HG03045 (cell line): Measurements from ENCODE around the gene MSI2.

Experiments
- ATAC-seq: cut with Tn5 transposase; IDR thresholded peaks from one replicate; pipeline ENCODE4 v1.9.1; 2021; ENCODE audit warnings: mild to moderate bottlenecking, moderate library complexity; ENCODE audit not compliant: unreplicated experiment

MSI2 gene

DNA sequence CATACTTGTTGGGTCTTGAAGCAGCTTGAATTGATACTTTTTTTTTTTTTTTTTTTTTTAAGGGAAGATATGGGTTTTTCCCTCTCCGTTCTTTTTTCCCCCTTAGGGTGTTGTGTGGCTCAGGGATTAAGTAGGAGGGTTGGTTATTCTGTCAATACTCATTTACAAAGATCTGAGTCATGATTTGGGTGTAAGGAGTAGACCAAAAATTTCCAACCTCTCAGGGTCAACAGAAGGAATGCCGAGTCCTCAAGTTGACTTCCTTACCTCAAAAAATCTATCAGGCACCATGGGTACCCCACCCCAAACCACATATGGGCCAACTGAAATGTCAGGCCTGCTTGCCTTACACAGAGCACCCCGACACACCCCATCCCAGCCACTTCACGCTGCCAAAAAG is 258.3 kb downstream of the MSI2 start:
- ATAC-seq, result no peak

DNA sequence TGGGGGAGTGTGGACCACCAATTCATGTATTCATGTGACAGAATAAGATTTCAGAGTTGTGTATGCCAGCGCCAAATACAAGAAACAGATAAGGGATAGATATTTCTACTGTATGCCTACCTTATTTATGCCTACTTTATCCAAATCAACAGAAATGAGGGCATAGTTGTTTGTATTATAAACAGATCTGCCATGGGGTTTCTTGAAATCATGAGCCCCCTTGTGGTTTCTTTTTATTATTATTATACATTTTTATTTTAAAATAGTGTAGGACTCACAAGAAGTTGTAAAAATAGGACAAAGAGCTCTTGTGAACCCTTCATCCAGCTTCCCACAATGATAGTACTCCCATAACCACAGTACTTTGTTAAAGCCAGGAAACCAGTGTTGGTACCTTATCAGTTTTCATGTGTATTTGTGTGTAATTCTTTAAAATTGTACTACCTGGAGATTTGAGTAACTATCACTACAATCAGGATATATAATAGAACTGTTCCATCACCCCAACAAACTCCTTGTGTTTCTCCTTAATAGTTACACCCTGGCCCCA is 259.4 kb downstream of the MSI2 start:
- no peak for ATAC-seq

DNA sequence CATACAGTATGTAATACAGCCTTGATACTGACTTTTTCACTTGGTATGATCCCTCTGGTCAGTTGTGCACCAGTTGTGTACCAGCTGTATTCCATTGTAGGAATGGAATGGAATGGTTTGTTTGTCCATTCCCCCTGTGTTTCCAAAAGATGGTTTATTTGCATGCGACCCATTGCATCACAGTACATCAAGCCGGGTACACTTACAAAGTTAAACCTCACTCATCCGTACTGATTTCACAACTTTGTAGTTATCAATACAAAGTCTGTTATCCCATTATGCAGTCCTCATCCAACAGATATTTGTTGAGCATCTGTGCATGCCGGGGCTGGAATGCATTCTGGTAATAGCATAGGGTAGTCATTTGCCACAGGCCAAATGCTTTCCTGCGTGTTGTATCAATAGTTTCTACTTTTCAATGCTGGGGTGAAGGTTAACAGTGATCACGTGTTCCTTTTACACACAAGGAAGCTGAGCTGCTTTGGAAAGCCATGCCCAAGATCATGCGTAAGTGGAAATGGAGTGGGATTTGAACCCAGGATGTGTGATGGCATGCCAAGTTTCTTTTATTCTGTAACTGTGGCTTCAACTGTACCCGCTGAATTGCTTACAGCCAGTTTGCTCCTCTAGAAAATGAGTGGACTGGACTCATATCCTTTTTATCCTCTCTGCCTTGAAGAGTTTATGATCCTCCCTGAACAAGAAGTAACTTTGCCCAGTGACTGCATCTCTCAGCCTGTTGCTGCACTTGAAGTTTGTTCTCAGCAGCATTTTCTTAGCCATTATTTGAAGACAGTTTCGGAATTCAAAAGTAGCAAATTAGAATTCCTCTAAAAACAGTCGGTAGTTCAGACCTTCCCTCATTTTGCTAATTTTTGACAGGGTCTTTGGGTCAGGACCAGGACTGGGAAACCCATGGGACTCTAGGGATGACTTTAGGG is 260.2 kb downstream of the MSI2 start:
- ATAC-seq, result no peak

DNA sequence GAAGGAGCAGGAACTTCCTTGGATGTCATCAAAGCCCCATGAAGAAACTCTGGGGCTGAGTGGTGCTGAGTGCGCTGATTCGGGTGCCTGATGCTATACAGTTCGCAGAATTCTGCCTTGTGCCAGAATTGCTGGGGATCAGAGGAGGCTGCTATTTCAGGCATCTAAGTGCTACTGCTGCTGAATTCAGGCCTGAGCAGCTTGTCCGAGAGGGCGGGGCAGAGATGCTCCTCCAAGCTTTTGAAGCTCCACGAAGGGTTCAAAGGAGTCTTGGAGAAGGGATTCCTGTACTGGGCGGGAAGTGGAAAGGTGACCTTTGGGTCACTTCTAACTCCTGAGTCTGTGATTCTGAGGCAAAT is 260.9 kb downstream of the MSI2 start:
- ATAC-seq, result no peak

DNA sequence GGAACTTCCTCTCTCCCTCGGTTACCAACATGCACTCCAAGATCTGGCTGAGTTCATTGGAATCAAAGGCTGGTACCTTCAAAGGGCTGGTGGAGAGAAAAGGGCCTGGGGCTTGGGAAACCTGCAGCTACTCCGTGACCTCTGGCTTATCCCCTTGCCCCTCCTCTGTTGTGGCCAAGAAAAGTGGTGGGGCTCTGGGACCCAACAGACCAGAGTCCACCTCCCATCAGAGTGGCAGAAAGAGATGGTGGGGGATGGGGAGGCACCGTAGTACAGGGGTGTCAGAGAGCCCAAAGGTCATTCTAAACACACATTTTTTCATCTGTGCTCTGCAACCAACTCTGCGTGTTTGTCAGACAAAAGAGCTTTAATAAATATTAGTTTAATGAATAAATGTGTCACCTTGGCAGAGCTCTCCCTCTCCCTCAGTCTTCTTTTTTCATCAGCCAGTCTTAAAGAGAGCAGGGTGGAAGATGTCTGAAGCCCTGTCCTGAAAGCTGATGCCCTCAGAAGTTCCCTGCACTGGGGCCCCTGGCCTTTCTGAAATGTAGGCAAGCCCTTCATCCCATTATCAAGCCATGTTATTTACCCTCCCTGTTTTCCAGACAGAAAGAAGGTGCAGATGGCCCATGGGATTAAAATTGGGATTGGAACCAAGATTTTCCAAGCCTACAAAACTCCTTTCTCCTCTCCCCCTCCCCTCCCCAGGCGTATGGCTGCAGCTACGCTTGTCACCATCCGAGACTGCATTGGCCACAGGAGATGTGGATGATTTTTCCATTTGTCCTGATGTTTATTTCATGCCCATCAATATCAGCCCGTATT is 261.5 kb downstream of the MSI2 start:
- no peak for ATAC-seq

DNA sequence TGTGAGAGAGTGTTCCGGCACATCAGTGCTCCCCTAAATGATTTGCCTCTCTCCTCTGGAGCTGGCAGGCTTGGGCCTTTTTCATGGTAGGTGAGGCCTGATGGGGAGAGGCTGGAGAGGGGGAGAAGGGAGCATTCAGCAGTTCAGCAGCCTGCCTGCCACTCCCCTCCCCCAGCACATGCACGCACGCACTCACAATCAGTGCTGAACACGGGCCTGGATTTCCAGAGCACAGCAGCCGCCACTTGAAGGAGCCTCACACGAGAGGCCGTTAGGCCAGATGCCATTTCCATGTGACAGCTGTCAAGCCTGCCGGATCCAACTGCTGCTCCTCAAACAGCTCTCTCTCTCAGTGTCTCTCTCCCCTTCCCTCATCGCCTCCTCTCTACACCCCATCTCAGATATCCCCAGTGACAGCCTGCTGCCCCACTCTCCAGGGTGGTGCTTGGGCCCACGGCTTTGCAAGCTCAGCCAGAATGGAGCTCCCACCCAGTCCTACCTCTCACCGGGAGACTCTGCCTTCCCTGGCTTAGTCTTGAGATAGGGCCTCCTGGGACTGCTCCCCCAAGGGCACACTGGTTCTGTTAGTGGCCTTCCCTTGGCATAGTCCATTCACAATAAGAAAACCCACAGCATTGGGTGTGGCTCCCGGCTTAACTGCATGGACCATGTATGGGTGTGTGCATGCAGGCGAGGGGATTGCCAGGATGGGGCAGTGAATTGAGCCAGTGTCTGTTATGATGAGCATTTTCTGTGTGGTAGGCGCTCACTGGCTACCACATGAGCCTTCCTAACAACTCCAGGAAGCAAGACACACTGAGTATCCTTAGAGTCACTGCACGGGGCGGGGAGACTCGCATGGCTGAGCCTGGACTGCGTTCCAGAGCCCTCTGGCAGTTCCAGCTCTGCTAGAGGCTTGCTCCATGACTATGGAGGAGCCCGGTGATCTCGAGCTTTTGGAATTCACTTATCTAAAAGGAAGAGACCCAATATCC is 262.6 kb downstream of the MSI2 start:
- ATAC-seq, result no peak

DNA sequence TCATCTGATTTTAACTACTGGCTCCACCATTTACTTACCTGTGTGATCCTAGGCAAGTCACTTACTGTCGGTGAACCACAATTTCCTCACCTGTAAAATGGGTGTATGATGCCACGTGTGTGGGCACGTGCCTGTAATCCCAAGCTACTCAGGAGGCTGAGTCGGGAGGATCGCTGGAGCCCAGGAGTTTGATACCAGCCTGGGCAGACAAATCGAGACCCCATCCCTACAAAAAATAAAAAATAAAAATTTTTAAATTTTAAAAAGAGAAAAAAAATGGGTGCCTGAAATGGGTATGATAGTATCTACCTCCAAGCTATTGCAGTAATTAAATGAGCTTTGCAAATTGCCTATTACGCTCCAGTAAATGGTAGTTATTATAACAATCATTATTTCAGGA is 263.5 kb downstream of the MSI2 start:
- ATAC-seq, result no peak

DNA sequence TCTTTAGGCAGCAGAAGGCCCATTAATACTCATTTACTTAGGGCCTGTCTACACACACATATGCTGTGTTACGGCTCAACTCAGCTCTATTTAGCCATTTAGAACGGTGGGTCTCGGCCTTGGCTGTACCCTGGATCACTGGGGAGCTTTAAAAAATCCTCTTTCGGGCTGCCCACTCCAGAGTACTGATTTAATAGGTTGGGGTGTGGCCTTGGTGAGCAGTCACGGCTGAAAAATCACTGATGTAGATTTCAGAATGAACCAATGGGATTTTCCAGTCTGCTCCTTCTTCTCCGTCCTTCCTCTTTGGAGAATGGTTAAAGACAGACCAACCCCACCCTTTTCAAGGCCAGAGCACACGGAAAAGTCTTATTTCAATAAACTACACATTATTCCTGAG is 265.3 kb downstream of the MSI2 start:
- no peak for ATAC-seq

DNA sequence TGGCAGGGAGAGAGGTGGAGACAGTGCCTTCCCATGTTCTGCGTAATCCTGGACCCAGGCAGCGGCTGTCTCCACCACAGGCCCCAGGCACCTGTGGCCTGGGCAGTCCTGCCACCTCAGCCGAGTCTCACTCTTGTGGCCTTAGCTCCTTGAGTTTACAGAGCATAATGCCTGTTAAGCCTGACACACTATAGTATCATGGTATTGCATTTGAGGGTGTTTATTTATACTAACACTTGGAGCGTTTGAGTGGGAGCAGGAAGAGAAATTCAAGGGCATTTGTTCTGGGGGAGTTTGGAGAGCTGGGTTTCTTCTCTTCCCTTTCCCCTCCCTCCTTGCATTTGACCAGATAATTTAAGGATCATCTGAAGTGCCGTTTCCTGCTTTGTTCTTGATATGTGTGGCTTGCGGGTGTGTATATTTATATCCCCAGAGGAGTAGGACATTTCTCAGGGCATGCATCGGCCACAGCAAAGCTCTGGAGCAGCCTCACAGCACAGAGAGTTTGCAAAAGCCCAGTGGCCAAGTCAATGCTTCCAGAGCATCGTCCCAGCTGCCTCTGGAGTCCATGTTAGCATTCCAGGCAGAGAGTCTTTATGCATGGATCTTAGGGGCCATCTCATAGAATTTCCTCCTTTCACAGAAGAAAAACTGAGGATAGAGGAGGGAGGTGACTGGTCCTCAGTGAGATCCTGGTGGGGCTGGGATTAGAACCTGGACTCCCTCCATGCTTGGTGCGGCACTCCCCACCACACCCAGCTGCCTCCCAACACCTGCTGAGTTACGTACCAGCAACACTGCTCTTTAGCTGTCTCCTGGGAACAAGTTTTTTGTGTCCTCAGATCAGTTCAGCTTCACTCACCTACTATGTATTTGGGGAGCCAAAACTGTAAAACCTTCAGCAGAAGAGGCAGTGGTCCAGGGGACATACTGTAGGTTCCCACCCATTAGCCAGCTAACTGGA is 266.0 kb downstream of the MSI2 start:
- ATAC-seq, result no peak

DNA sequence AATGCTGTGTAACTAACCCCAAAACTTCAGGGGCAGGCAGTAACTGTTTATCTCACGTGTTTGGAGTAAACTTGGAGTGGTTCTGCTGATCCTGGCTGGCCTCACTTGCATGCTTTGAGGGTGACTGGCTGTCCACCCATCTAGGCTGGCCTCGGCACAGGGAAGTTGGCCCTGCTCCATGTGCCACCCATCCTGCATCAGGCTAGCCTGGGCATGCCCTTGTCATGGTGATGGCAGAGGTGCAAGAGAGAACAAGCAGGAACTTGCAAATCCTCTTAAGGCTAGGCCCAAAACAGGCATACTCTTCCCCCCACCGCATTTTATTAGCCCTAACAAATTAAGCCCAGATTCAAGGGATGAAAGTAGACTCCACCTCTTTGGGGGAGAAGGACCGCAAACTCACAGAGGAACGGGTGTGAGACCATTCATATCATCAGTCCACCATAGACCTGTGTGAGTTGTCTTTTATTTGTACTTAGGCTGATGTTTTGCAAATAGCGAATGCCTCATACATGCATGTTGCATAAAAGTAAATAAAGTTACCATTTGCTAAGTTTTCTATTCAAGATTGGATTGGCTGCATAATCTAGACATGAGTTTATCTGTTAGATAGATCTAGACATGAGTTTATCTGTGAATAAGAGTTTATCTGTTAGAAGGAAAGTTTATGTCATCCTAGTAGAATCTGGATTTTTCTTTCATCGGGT is 267.8 kb downstream of the MSI2 start:
- ATAC-seq, result no peak

DNA sequence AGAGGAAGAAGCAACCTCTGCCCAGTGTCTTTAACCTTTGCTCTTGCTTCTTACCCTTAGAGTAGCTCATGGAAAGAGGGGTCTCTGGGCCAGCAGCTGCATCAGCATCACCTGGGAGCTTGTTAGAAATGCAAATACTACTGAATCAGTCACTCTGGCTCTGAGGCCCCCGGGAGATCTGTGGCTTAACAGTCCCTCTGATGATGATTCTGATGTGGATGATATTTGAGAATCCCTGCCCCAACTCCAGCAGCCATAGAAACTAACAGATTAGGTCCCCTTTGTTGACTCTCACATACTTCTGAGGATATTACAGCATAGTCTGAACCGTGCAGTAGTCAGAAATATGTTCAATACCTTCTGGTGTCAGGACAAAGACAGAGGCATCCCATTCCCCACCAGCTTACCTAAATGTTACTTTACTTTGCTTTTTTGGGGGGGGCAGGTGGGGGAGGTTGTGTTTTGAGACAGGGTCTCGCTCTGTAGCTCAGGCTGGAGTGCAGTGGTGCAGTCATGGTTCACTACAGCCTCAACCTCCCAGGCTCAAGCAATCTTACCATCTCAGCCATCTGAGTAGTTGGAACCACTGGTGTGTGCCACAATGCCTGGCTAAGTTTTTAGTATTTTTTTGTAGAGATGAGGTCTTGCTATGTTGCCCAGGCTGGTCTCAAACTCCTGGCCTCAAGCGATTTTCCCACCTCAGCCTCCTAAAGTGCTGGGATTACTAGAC is 268.7 kb downstream of the MSI2 start:
- ATAC-seq, result no peak

DNA sequence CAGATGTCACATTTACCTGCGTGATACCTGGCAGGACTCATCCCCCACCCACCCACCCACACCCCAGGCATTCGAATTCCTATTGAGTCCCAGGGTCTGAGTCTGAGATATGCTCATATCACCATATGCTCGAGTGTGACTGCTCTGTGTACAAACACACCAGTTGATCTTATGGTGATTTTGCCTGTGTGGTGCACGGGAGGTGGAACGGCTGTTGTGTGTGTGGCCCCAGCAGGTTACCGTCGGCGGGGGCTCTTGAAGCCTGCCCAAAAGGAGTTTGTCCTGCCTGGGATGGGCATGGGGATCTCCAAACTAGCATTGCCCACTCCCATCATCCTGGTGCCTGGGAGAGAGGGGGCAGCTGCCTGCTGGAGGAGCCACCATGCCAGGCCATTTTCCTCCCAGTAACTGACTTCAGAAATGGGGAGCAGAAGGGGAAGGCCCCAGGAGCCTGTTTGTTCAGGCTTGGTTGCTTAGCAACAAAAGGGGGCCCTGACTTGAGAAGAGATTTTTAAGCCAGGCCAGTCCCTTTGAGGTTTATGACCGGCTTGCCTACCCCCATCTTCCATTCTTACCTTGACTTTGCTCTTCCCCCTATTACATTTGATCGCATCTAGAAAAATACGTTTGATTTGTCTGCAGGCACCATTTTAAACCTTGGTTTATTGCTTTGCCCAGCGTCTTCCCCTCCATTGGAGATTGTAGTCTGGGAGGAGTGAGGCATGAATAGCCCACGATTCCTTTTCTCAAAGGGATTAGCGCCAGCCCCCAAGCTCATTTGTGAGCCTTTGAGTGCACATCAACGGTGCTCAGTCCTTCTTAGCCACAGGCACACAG is 271.1 kb downstream of the MSI2 start:
- no peak for ATAC-seq

DNA sequence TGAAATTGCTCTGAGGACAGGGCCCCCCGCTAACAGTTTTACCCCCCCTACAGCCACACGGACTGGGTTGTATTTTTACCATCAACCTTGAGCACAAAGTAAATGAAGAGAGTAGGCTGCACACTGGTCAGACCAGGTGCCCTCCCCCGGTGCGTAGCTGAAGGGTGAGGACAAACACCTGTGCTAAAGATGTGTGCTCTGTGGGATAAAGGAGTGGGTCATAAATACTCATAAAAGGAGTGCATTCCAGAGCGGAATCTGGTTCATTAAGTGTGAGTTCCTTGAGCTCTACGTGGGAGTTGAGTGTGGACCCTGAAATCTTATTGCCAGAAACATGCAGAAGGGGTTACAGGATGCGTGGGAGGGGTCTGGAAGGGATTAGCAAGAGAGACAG is 271.7 kb downstream of the MSI2 start:
- ATAC-seq, result no peak

DNA sequence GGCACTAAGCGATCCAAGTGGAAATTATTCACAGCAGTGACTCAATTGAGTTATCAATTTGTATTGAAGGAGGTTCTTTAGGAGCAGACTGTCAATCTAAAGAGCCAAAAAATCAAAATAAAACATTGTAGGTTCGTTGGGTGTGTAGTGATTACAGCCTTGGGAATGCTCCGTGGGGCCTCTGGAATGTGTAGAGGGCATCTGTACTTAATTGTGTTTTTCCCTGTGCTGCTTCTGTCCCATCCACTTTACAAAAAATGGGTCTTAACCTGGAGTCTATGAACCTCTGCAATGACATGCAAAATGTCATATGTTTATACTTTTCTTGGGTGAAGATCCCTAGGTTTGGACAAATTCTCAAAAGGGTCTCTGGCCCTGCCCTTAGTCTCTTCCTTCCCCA is 273.7 kb downstream of the MSI2 start:
- no peak for ATAC-seq

DNA sequence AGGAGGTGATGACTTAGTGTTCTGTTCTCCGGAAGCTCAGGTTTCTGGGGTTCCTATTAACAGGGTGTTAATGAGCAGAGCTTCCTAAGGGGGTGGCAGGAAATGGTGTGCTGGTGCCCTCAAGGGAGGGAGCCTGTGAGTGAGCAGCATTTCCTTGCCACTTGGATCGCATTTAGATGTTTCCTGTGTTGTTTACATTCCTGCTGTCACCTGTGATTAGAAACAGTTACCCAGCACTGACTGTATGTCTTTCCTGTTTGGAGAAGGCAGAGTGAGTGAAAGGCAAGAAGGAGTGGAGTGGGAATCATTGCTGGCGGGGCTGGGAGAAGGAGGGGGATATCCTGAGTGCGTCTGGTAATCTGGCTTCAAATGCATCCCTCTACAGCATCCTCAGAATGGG is 274.2 kb downstream of the MSI2 start:
- no peak for ATAC-seq

DNA sequence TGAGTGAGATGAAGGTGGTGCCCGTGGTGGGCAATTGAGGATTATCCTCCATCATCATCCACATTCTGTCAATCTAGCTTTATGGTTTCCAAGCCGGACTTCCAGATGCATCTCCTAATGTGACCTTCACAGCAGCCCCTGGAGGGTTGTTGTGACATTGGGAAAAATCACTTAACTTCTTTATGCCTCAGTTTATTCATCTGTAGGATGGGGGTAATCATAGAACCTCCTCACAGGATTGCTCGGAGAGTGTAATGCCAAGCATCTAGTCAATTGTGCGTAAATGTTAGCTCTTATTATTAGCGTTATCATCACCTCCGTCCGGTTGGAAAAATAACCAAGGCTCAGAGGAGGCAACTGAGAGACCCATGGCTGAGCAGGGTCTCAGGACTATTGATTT is 274.8 kb downstream of the MSI2 start:
- no peak for ATAC-seq
